KMS-11 (cell line): ENCODE data around the gene MITF.

Source experiments
- H2AFZ ChIP-seq: fragments of 200-600 bp; sonication (generic); 2 replicates; pipeline ENCODE4 v1.6.1; 2016; ENCODE audit warnings: antibody characterized with exemption, mixed run types, low read depth
- H3K27ac ChIP-seq: fragments of 200-600 bp; sonication (generic); 2 replicates; pipeline ENCODE4 v1.6.1; 2016; ENCODE audit warnings: mild to moderate bottlenecking, mixed run types
- H3K27me3 ChIP-seq: fragments of 200-600 bp; sonication (generic); 2 replicates; pipeline ENCODE4 v1.6.1; 2017; ENCODE audit warnings: mild to moderate bottlenecking, low read depth, mixed run types, moderate library complexity; ENCODE audit not compliant: insufficient read depth
- H3K36me3 ChIP-seq: fragments of 200-600 bp; sonication (generic); 2 replicates; pipeline ENCODE4 v1.6.1; 2017; ENCODE audit warnings: mild to moderate bottlenecking, mixed run types; ENCODE audit not compliant: insufficient read depth
- H3K4me1 ChIP-seq: fragments of 200-600 bp; sonication (generic); 2 replicates; pipeline ENCODE4 v1.6.1; 2016; ENCODE audit warnings: mild to moderate bottlenecking, low read depth, mixed run types; ENCODE audit not compliant: poor library complexity, severe bottlenecking
- H3K4me2 ChIP-seq: fragments of 200-600 bp; sonication (generic); 2 replicates; pipeline ENCODE4 v1.7.0; 2016; ENCODE audit warnings: mild to moderate bottlenecking, mixed run types
- H3K4me3 ChIP-seq: fragments of 200-600 bp; sonication (generic); IDR thresholded peaks from 2 replicates; pipeline ENCODE4 v1.6.1; 2017; ENCODE audit warnings: low read depth, low read length, mixed read lengths; ENCODE audit not compliant: insufficient read depth
- H3K79me2 ChIP-seq: fragments of 200-600 bp; sonication (generic); 2 replicates; pipeline ENCODE4 v1.6.1; 2016; ENCODE audit warnings: low read depth, mixed run types; ENCODE audit not compliant: insufficient read depth
- H3K9ac ChIP-seq: fragments of 200-600 bp; sonication (generic); 2 replicates; pipeline ENCODE4 v1.6.1; 2016; ENCODE audit warnings: mild to moderate bottlenecking, mixed run types
- H4K20me1 ChIP-seq: fragments of 200-600 bp; sonication (generic); 2 replicates; pipeline ENCODE4 v1.6.1; 2016; ENCODE audit warnings: mild to moderate bottlenecking, mixed run types; ENCODE audit not compliant: insufficient read depth
- CTCF ChIP-seq: fragments of 200-600 bp; sonication (generic); conservative IDR thresholded peaks from 2 replicates; pipeline ENCODE4 v1.6.1; 2017; ENCODE audit warnings: low read depth, mild to moderate bottlenecking, antibody characterized with exemption, low read length, moderate library complexity, mixed read lengths

The MITF gene

GRCh38 chr3:69755795-69756194 lies 16.5 kb downstream of the MITF start:
- Histone ChIP-seq H2AFZ (no peak overlapping the region), H3K4me1 (peaks cover 15% of the 10 kb centered on the region), H3K4me2 (no peak overlapping the region), H4K20me1 (no peaks in the 10 kb centered on the region), H3K9ac (no peak overlapping the region), H3K4me3 (no peak overlapping the region), H3K27ac (no peak overlapping the region), H3K27me3 (no peaks in the 10 kb centered on the region), H3K79me2 (no peaks in the 10 kb centered on the region), H3K36me3 (no peaks in the 10 kb centered on the region)
- no peak for TF ChIP-seq CTCF

GRCh38 chr3:69761896-69762767 lies 22.9 kb downstream of the MITF start:
- peak overlapping the region; percentile 25; the same call in 1 of the 2 replicates for H3K9ac ChIP-seq
- peak overlapping the region; percentile 79 for H3K4me2 ChIP-seq
- peaks cover 34% of the 10 kb centered on the region; the same call in 1 of the 2 replicates for H3K79me2 ChIP-seq
- peak overlapping the region; percentile 9; the same call in 1 of the 2 replicates for H2AFZ ChIP-seq
- no peak overlapping the region for H3K4me3 ChIP-seq
- TF ChIP-seq CTCF, result no peak
- no peaks in the 10 kb centered on the region for H3K27me3 ChIP-seq
- H3K4me1 ChIP-seq, result peaks cover 64% of the 10 kb centered on the region
- H4K20me1 ChIP-seq, result no peaks in the 10 kb centered on the region
- no peaks in the 10 kb centered on the region for H3K36me3 ChIP-seq
- H3K27ac ChIP-seq, result peak overlapping the region; percentile 84

DNA sequence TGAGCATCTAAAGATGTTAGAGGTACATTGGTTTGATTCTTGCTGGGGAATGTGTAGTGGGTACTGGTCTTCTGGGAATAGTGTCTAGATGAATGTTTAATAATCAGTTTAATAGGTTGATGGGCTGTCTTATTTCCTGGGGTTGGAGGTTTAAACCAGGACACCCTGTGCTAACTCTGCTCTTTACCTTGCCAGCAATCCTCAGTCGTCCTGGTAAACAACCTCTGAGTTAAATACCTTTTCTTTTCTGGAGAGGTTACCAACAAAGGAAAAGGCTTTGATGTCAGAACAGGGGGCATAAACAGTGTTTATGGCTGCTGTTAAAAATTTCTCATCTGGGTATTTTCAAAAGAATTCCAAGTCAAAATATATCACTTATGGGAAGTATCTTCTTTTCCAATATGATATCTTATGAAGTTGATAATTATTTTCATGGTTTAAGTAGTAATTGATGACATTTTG lies 23.5 kb downstream of the MITF start:
- Histone ChIP-seq H3K27me3 (no peaks in the 10 kb centered on the region), H3K4me2 (peak overlapping the region; percentile 79), H3K27ac (peak overlapping the region; percentile 84), H3K4me1 (peaks cover 66% of the 10 kb centered on the region), H3K9ac (peak overlapping the region; percentile 25; the same call in 1 of the 2 replicates), H4K20me1 (no peaks in the 10 kb centered on the region), H3K36me3 (no peaks in the 10 kb centered on the region), H3K79me2 (peaks cover 37% of the 10 kb centered on the region; the same call in 1 of the 2 replicates), H3K4me3 (no peak overlapping the region), H2AFZ (peak overlapping the region; percentile 9; the same call in 1 of the 2 replicates)
- TF ChIP-seq CTCF, result no peak

DNA sequence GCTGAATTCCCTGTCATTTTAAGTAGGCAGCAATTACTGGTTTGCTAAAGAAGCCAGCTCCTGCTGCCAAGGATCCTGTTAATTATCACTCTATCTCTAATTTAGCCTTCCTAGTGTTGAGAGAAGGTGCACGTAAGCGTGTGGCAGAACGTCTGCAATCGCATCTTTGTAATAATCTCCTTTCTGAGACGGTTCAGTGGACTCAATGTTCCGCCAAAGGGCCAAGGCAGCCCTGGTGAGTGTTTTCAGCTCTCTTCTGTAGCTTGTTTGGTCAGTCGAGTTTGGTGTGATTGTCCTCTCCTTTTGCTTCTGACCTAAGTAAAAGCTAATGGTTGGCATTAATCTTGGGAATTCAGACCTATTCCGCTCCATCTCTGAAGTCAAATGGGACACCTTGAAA lies 24.2 kb downstream of the MITF start:
- Histone ChIP-seq H3K79me2 (peaks cover 37% of the 10 kb centered on the region; the same call in 1 of the 2 replicates), H3K4me3 (no peak overlapping the region), H3K36me3 (no peaks in the 10 kb centered on the region), H3K4me2 (peak overlapping the region; percentile 79), H3K9ac (peak overlapping the region; percentile 52; the same call in 1 of the 2 replicates), H3K4me1 (peaks cover 66% of the 10 kb centered on the region), H2AFZ (no peak overlapping the region), H4K20me1 (no peaks in the 10 kb centered on the region), H3K27ac (peak overlapping the region; percentile 84), H3K27me3 (no peaks in the 10 kb centered on the region)
- TF ChIP-seq CTCF, result no peak
